ENCODE results near the gene PCDHGB4.
"Not testable (repeated sequence)": the region's sequence is repeated elsewhere in the genome, so short reads cannot be mapped to it uniquely, and the experiment has no call there.

PCDHGB4 gene

DNA sequence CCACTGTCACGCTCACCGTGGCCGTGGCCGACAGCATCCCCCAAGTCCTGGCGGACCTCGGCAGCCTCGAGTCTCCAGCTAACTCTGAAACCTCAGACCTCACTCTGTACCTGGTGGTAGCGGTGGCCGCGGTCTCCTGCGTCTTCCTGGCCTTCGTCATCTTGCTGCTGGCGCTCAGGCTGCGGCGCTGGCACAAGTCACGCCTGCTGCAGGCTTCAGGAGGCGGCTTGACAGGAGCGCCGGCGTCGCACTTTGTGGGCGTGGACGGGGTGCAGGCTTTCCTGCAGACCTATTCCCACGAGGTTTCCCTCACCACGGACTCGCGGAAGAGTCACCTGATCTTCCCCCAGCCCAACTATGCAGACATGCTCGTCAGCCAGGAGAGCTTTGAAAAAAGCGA, 45.2 kb downstream of the PCDHGB4 start:
- DNase-seq: not testable (repeated sequence)

DNA sequence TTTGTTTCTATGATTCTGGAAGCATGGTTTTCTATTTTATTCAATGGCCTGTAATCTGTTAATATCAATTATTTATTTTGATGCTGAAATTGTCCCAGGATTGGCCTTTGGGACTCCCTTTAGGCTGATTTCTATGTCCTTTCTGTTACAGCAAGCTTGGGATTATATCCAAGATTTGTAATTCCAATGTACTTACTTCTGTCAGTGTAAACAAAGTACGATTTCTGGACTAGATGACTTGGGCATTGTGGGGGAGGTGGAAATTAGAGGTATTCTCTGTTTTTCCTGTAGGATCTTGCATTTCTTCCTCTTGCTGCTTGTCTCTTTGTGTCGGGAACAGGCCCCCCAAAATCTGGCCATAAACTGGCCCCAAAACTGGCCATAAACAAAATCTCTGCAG, 46.5 kb downstream of the PCDHGB4 start:
- DNase-seq: no peak

DNA sequence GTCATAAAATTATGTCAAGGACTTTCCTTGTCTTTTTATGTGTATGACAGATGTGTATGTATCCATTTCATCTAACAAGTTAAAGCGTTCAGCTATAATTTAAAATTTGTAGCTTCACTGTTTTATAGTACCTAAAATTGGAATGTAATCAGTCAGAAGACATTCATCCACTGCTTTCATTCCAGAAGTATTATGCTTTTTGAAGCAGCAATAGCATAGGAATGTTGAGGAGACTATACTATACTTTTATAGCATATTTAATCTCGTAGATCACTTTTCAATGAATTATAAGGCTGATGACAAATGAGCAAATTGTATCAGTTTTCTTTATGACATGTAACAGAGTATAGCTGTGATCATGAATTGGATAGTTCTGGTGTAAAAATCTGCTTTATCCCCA, 49.7 kb downstream of the PCDHGB4 start:
- DNase-seq: no peak

DNA sequence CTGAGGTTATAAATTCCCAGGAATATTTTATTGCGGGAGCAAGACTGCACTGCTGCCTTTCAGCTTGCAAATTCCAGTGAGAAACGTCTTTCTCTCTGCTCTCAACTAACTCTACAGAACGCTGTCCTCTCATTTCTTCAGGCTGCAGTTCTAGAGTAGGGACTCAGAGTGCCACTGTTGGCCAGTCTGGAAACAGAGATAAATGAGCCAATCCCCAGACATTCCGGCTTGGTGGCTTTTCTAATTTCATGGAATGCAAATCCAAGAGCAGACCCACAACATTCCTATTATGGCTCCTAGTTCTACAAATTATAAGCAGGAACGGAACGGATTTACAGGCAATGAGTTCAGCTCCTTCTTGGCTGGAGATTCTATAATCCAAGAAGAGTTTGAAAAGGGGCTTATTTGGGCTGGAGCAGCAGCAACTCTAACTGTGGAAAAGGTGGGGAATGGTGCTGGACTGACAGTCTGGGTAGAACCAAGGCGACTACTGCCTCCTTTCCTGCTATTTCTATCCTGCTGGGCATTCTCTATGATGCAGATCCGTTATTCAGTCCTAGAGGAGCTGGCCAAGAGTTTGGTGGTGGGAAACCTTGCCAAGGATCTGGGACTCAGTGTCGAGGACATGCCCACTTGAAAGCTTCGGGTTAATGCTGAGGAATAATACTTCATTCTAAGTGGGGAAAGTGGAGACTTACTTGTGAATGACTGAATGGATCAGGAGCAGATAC, 52.1 kb downstream of the PCDHGB4 start:
- no peak for DNase-seq

Measured in NCI-H1930 (cell line).